Heart left ventricle (tissue), 13 donors: ENCODE data around the gene CFC1B.
"Not testable (repeated sequence)": the region's sequence is repeated elsewhere in the genome, so short reads cannot be mapped to it uniquely, and the experiment has no call there.

Source experiments
- POLR2A ChIP-seq, 2 donors: fragments of 450-650 bp; IDR thresholded peaks; one replicate each; pipeline ENCODE4 v1.6.1; 2017; ENCODE audit warnings: antibody characterized with exemption in 2 of 2, mild to moderate bottlenecking in 2 of 2, moderate library complexity in 2 of 2
- TF ChIP-seq, protein P1 (sequence below), 12 donors: fragments of 200-600 bp; sonication (generic) in 4 of 12; IDR thresholded peaks; one replicate each; pipeline versions ENCODE4 v1.5.0 to v1.8.0; 2018 to 2022; ENCODE audit warnings: antibody characterized with exemption in 12 of 12, mild to moderate bottlenecking in 5 of 12
- donor health status: ischemic (EF 13 %, LVEDD 7.1; RV severe dilation, severe dysfunction).
- donor health status: DM: no; HTN: yes; CAD: no.
- donor health status: DM: no; HTN: no; CAD: no.
- donor health status: ischemic (EF 25% LVEDD 6.9; RV normal size, moderate dysfunction).
- donor health status: ischemic (EF 25% LVEDD 5.7; RV mildly dilated, moderate dysfunction).
- donor health status: ischemic (EF 35%, LVEDD 5.7; RV mildly dilated, moderate dysfunction).
- donor health status: nonischemic (EF 11% LVEDD 7.7; RV severe dilation, severe dysfunction).
- donor health status: DM: yes; HTN: yes; CAD: no.
- donor health status: PGD.
- donor health status: ischemic (EF 29% LVEDD 5.4; RV normal size, mild dysfunction).
- donor health status: nonischemic (EF 23%, LVEDD 6.1; RV moderate dilation, normal function).

DNA sequence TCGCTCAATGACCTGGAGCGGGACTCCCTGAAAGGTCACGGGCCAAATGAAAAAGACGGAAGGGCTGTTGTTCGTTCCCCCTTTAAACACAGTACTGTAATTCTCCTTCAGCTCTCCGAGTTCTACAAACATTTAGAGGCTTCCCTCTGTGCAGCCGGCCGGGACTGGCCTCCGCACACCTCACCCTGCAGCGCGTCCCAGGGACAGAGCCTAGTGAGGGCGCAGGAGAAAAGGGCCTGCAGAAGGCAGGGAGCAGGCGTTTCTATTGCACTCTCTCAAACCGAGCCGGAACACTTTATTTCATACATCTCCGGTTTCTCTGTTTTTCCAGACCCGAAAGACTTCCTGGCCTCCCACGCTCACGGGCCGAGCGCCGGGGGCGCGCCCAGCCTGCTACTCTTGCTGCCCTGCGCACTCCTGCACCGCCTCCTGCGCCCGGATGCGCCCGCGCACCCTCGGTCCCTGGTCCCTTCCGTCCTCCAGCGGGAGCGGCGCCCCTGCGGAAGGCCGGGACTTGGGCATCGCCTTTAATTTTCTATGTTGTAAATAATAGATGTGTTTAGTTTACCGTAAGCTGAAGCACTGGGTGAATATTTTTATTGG, 6.4 kb downstream of the CFC1B start:
- TF ChIP-seq, protein P1, sequence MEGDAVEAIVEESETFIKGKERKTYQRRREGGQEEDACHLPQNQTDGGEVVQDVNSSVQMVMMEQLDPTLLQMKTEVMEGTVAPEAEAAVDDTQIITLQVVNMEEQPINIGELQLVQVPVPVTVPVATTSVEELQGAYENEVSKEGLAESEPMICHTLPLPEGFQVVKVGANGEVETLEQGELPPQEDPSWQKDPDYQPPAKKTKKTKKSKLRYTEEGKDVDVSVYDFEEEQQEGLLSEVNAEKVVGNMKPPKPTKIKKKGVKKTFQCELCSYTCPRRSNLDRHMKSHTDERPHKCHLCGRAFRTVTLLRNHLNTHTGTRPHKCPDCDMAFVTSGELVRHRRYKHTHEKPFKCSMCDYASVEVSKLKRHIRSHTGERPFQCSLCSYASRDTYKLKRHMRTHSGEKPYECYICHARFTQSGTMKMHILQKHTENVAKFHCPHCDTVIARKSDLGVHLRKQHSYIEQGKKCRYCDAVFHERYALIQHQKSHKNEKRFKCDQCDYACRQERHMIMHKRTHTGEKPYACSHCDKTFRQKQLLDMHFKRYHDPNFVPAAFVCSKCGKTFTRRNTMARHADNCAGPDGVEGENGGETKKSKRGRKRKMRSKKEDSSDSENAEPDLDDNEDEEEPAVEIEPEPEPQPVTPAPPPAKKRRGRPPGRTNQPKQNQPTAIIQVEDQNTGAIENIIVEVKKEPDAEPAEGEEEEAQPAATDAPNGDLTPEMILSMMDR (IDR thresholded peaks at IDR 0.05): not testable (repeated sequence)
- TF ChIP-seq POLR2A (IDR thresholded peaks at IDR 0.05): not testable (repeated sequence)
